Measurements from ENCODE around the gene MSL1. TPM values are rescaled to one million over a fixed set of nuclear protein-coding genes. Genes with fewer than 3 reads are reported as not detected.

Gene MSL1
- total and polyA plus RNA-seq, 2 of the 4 experiments (the other 2 are of a cell fraction): 28.3 to 48.4 TPM

GRCh38 chr17:40134184-40134583 lies 12.4 kb downstream of the MSL1 start:
- Histone ChIP-seq H3K9ac (ENCODE audit: low read depth, low read length) (no peak overlapping the region), H2BK20ac (ENCODE audit: low read depth, low read length) (no peak overlapping the region), H3K4me3 (ENCODE audit: insufficient read depth, low read depth, low read length) (no peak overlapping the region), H3K56ac (ENCODE audit: extremely low read depth, insufficient read depth, low read length) (no peak overlapping the region), H2AK5ac (ENCODE audit: low read depth, low read length) (no peak overlapping the region), H2BK5ac (ENCODE audit: low read depth, low read length, poor library complexity, severe bottlenecking) (no peak overlapping the region), H2AFZ (replicated peaks; ENCODE audit: low read length, poor library complexity) (no peak overlapping the region), H3K4ac (ENCODE audit: low read depth, low read length) (no peak overlapping the region), H4K20me1 (ENCODE audit: insufficient read depth, low read length) (peaks cover 11% of the 10 kb centered on the region; the same call in 1 of the 2 replicates), H3K14ac (replicated peaks; ENCODE audit: low read depth, low read length) (no peak overlapping the region), H3K4me1 (ENCODE audit: control insufficient read depth, insufficient read depth, low read length) (no peaks in the 10 kb centered on the region), H3K9me1 (ENCODE audit: insufficient read depth, low read length) (peaks cover 8% of the 10 kb centered on the region; the same call in 1 of the 2 replicates), H3K27me3 (ENCODE audit: control insufficient read depth, insufficient read depth, low read length) (no peaks in the 10 kb centered on the region), H2BK120ac (ENCODE audit: low read depth, low read length) (no peak overlapping the region), H4K91ac (ENCODE audit: insufficient read depth, low read depth, low read length) (no peak overlapping the region), H4K8ac (ENCODE audit: low read depth in 2 of 2, low read length in 2 of 2) (no peak overlapping the region), H3K9me3 (ENCODE audit: control insufficient read depth, insufficient read depth, low read length) (no peaks in the 10 kb centered on the region), H3K4me2 (ENCODE audit: low read depth, low read length) (no peak overlapping the region), H3K79me1 (ENCODE audit: low read depth in 1 of 2, low read length in 2 of 2) (peaks cover 34 to 58% of the 10 kb centered on the region in 2 experiments), H3K36me3 (ENCODE audit: control insufficient read depth, insufficient read depth, low read length) (peaks cover 59% of the 10 kb centered on the region), H4K5ac (ENCODE audit: low read depth, low read length) (no peak overlapping the region), H2BK15ac (ENCODE audit: low read depth, low read length) (no peak overlapping the region), H3K23ac (ENCODE audit: low read depth, low read length) (no peak overlapping the region), H3K18ac (ENCODE audit: low read depth, low read length) (no peak overlapping the region), H2AK9ac (replicated peaks; ENCODE audit: low read depth, low read length, poor library complexity) (no peak overlapping the region), H3K27ac (ENCODE audit: insufficient read depth, low read length) (no peak overlapping the region)
- POLR2A ChIA-PET (ENCODE audit: unreplicated experiment): no interaction called here
- no peak for TF ChIP-seq MAFK (IDR thresholded peaks at IDR 0.05; ENCODE audit: low read depth, low read length)
- TF ChIP-seq, protein P1, sequence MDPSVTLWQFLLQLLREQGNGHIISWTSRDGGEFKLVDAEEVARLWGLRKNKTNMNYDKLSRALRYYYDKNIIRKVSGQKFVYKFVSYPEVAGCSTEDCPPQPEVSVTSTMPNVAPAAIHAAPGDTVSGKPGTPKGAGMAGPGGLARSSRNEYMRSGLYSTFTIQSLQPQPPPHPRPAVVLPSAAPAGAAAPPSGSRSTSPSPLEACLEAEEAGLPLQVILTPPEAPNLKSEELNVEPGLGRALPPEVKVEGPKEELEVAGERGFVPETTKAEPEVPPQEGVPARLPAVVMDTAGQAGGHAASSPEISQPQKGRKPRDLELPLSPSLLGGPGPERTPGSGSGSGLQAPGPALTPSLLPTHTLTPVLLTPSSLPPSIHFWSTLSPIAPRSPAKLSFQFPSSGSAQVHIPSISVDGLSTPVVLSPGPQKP (IDR thresholded peaks at IDR 0.05; ENCODE audit: borderline replicate concordance, low read depth, low read length): no peak
- no peak for TF ChIP-seq SMC3 (IDR thresholded peaks at IDR 0.05; ENCODE audit: low read depth, low read length)
- TF ChIP-seq MXI1 (IDR thresholded peaks at IDR 0.05; ENCODE audit: borderline replicate concordance, low read depth, low read length): no peak
- TF ChIP-seq POLR2A (IDR thresholded peaks at IDR 0.05; ENCODE audit: low read depth, low read length): no peak
- no peak for TF ChIP-seq CEBPB (IDR thresholded peaks at IDR 0.05; ENCODE audit: low read depth, low read length)
- no TSS peak for BruUV-seq (replicated peaks)
- no peak for DNase-seq
- CTCF ChIA-PET: interaction anchor here (1.0 kb wide), 1 partner anchor 21 kb away, joined by 6 read pairs; no protein-coding TSS in a partner anchor
- 20% methylated on average over 1 of the region's 7 CpGs; no CpG with 5 or more reads in 1 of the 2 experiments for WGBS, 2 experiments (ENCODE audit: extremely low coverage in 2 of 2, insufficient read length in 1 of 2)
- in situ Hi-C loops (cut with MboI; ENCODE audit: low sequenced_read_pairs) (no loop called here), intact Hi-C loops (cut with micrococcal nuclease) (no loop called here), dilution Hi-C loops (cut with HindIII; ENCODE audit: low sequenced_read_pairs, unreplicated experiment) (no loop called here)
- no peak for ATAC-seq (ENCODE audit: low read depth)
